ENCODE measurements around the gene TNIP1.

TNIP1 gene

GRCh38 chr5:151121665-151122064 lies 40.8 kb upstream of the TNIP1 start:
- Histone ChIP-seq H3K4me3 (ENCODE audit: low read depth, low read length) (no peak overlapping the region), H3K4me2 (ENCODE audit: low read length) (no peak overlapping the region), H3K27me3 (ENCODE audit: control insufficient read depth, insufficient read depth, low read length) (no peaks in the 10 kb centered on the region), H3K27ac (no peak overlapping the region), H3K9ac (no peak overlapping the region), H3K36me3 (ENCODE audit: control insufficient read depth, insufficient read depth, low read length) (no peaks in the 10 kb centered on the region), H3K4me1 (peaks cover 13% of the 10 kb centered on the region), H3K79me2 (peaks cover 4% of the 10 kb centered on the region), H2AFZ (no peak overlapping the region), H3K9me3 (ENCODE audit: control insufficient read depth, low read length) (no peaks in the 10 kb centered on the region)
- TF ChIP-seq, protein P1, sequence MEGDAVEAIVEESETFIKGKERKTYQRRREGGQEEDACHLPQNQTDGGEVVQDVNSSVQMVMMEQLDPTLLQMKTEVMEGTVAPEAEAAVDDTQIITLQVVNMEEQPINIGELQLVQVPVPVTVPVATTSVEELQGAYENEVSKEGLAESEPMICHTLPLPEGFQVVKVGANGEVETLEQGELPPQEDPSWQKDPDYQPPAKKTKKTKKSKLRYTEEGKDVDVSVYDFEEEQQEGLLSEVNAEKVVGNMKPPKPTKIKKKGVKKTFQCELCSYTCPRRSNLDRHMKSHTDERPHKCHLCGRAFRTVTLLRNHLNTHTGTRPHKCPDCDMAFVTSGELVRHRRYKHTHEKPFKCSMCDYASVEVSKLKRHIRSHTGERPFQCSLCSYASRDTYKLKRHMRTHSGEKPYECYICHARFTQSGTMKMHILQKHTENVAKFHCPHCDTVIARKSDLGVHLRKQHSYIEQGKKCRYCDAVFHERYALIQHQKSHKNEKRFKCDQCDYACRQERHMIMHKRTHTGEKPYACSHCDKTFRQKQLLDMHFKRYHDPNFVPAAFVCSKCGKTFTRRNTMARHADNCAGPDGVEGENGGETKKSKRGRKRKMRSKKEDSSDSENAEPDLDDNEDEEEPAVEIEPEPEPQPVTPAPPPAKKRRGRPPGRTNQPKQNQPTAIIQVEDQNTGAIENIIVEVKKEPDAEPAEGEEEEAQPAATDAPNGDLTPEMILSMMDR (IDR thresholded peaks at IDR 0.05) = no peak

GRCh38 chr5:151121095-151121494 lies 40.3 kb upstream of the TNIP1 start:
- Histone ChIP-seq H3K4me3 (ENCODE audit: low read depth, low read length) (no peak overlapping the region), H3K79me2 (peaks cover 4% of the 10 kb centered on the region), H3K4me2 (ENCODE audit: low read length) (no peak overlapping the region), H3K27me3 (ENCODE audit: control insufficient read depth, insufficient read depth, low read length) (no peaks in the 10 kb centered on the region), H3K9me3 (ENCODE audit: control insufficient read depth, low read length) (no peaks in the 10 kb centered on the region), H3K36me3 (ENCODE audit: control insufficient read depth, insufficient read depth, low read length) (no peaks in the 10 kb centered on the region), H3K9ac (no peak overlapping the region), H2AFZ (no peak overlapping the region), H3K4me1 (peaks cover 11% of the 10 kb centered on the region), H3K27ac (no peak overlapping the region)
- TF ChIP-seq, protein P1 (IDR thresholded peaks at IDR 0.05) = no peak

GRCh38 chr5:151118913-151119575 lies 38.2 kb upstream of the TNIP1 start:
- no peaks in the 10 kb centered on the region for H3K36me3 ChIP-seq (ENCODE audit: control insufficient read depth, insufficient read depth, low read length)
- H3K79me2 ChIP-seq = peaks cover 4% of the 10 kb centered on the region
- no peak overlapping the region for H3K4me3 ChIP-seq (ENCODE audit: low read depth, low read length)
- H3K9me3 ChIP-seq (ENCODE audit: control insufficient read depth, low read length) = no peaks in the 10 kb centered on the region
- no peaks in the 10 kb centered on the region for H3K4me1 ChIP-seq
- TF ChIP-seq, protein P1 (IDR thresholded peaks at IDR 0.05) = no peak
- no peak overlapping the region for H3K9ac ChIP-seq
- H3K27me3 ChIP-seq (ENCODE audit: control insufficient read depth, insufficient read depth, low read length) = no peaks in the 10 kb centered on the region
- H3K27ac ChIP-seq = no peak overlapping the region
- no peak overlapping the region for H2AFZ ChIP-seq
- no peak overlapping the region for H3K4me2 ChIP-seq (ENCODE audit: low read length)

GRCh38 chr5:151115272-151115905 lies 34.6 kb upstream of the TNIP1 start:
- no peak overlapping the region for H3K4me2 ChIP-seq (ENCODE audit: low read length)
- no peaks in the 10 kb centered on the region for H3K27me3 ChIP-seq (ENCODE audit: control insufficient read depth, insufficient read depth, low read length)
- H3K79me2 ChIP-seq = peaks cover 6% of the 10 kb centered on the region
- no peaks in the 10 kb centered on the region for H3K9me3 ChIP-seq (ENCODE audit: control insufficient read depth, low read length)
- H3K9ac ChIP-seq = no peak overlapping the region
- H3K36me3 ChIP-seq (ENCODE audit: control insufficient read depth, insufficient read depth, low read length) = no peaks in the 10 kb centered on the region
- H2AFZ ChIP-seq = no peak overlapping the region
- H3K4me3 ChIP-seq (ENCODE audit: low read depth, low read length) = no peak overlapping the region
- TF ChIP-seq, protein P1 (IDR thresholded peaks at IDR 0.05) = peak; percentile 98
- no peak overlapping the region for H3K27ac ChIP-seq
- H3K4me1 ChIP-seq = no peaks in the 10 kb centered on the region

DNA sequence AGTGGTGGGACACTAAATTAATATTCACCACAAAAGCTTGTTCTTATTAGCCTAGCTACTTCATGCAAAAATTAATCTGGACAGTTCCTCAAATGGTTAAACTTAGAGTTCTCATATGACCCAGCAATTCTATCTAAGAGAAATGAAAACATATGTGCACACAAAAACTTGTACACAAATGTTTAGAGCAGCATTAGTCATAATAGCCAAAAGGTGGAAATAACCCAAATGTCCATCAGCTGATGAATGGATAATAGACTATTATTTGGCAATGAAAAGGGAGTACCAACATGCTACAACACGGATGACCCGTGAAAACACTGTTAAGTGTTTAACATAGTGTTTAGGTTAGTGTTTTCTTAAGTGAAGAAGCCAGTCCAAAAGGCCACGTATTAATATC lies 32.8 kb upstream of the TNIP1 start:
- Histone ChIP-seq H3K36me3 (ENCODE audit: control insufficient read depth, insufficient read depth, low read length) (no peaks in the 10 kb centered on the region), H2AFZ (no peak overlapping the region), H3K4me1 (peaks cover 4% of the 10 kb centered on the region), H3K79me2 (peaks cover 7% of the 10 kb centered on the region), H3K4me3 (ENCODE audit: low read depth, low read length) (no peak overlapping the region), H3K9me3 (ENCODE audit: control insufficient read depth, low read length) (no peaks in the 10 kb centered on the region), H3K27me3 (ENCODE audit: control insufficient read depth, insufficient read depth, low read length) (no peaks in the 10 kb centered on the region), H3K9ac (no peak overlapping the region), H3K4me2 (ENCODE audit: low read length) (no peak overlapping the region), H3K27ac (no peak overlapping the region)
- TF ChIP-seq, protein P1 (IDR thresholded peaks at IDR 0.05) = no peak

All from parathyroid adenoma (tissue), 2 donors.